H9 (cell line): Measurements from ENCODE around the gene ADAMTS8. TPM values are rescaled to one million over a fixed set of nuclear protein-coding genes. Genes with fewer than 3 reads are reported as not detected.

Experiments used
- DNase-seq: peaks from one replicate; pipeline ENCODE4 v3.0.0-alpha.2; 2017
- H2AFZ ChIP-seq: one replicate; pipeline ENCODE4 v1.6.1; 2013; ENCODE audit warnings: mild to moderate bottlenecking, low read length, control low read depth, moderate library complexity
- H2AK5ac ChIP-seq: 2 replicates; pipeline ENCODE4 v1.6.1; 2013; ENCODE audit warnings: low read length, control low read depth, mixed read lengths; ENCODE audit not compliant: insufficient read length
- H2BK120ac ChIP-seq: one replicate; pipeline ENCODE4 v1.6.1; 2013; ENCODE audit warnings: low read depth, mild to moderate bottlenecking, low read length, control low read depth, inconsistent platforms; ENCODE audit not compliant: poor library complexity, severe bottlenecking
- H2BK12ac ChIP-seq: 2 replicates; pipeline ENCODE4 v1.6.1; 2013; ENCODE audit warnings: low read length, control low read depth, mixed read lengths, low read depth; ENCODE audit not compliant: insufficient read length
- H2BK15ac ChIP-seq: 2 replicates; pipeline ENCODE4 v1.6.1; 2013; ENCODE audit warnings: low read depth, low read length, control low read depth
- H2BK20ac ChIP-seq: one replicate; pipeline ENCODE4 v1.6.1; 2013; ENCODE audit warnings: low read depth, mild to moderate bottlenecking, low read length, control low read depth, inconsistent platforms; ENCODE audit not compliant: poor library complexity, severe bottlenecking
- H2BK5ac ChIP-seq: 2 replicates; pipeline ENCODE4 v1.6.1; 2013; ENCODE audit warnings: low read length, control low read depth, mixed read lengths; ENCODE audit not compliant: insufficient read length
- H3K14ac ChIP-seq: 2 replicates; pipeline ENCODE4 v1.6.1; 2013; ENCODE audit warnings: low read length, control low read depth; ENCODE audit not compliant: insufficient read depth
- H3K18ac ChIP-seq: 2 replicates; pipeline ENCODE4 v1.6.1; 2013; ENCODE audit warnings: low read depth, mild to moderate bottlenecking, mixed read lengths, low read length, control low read depth; ENCODE audit not compliant: insufficient read length
- H3K23ac ChIP-seq: 2 replicates; pipeline ENCODE4 v1.6.1; 2013; ENCODE audit warnings: low read length, control low read depth, mixed read lengths, low read depth; ENCODE audit not compliant: insufficient read length
- H3K23me2 ChIP-seq: 2 replicates; pipeline ENCODE4 v1.6.1; 2013; ENCODE audit warnings: low read depth, mild to moderate bottlenecking, mixed read lengths, low read length, control low read depth; ENCODE audit not compliant: insufficient read length, poor library complexity, severe bottlenecking
- H3K27ac ChIP-seq: 2 replicates; pipeline ENCODE4 v1.5.1; 2013; ENCODE audit warnings: low read length, control low read depth, mixed read lengths, low read depth; ENCODE audit not compliant: insufficient read length
- H3K27me3 ChIP-seq: 2 replicates; pipeline ENCODE4 v1.6.1; 2013; ENCODE audit warnings: low read length, control low read depth, inconsistent platforms; ENCODE audit not compliant: insufficient read depth
- H3K4ac ChIP-seq: 2 replicates; pipeline ENCODE4 v1.6.1; 2013; ENCODE audit warnings: low read depth, mild to moderate bottlenecking, control low read depth, inconsistent platforms, low read length, moderate library complexity
- H3K4me1 ChIP-seq: 2 replicates; pipeline ENCODE4 v1.6.1; 2013; ENCODE audit warnings: low read length, control low read depth, inconsistent platforms; ENCODE audit not compliant: insufficient read depth
- H3K4me2 ChIP-seq: 2 replicates; pipeline ENCODE4 v1.6.1; 2013; ENCODE audit warnings: low read length, control low read depth, mixed read lengths; ENCODE audit not compliant: insufficient read length, insufficient read depth
- H3K56ac ChIP-seq: 2 replicates; pipeline ENCODE4 v1.6.1; 2013; ENCODE audit warnings: low read depth, mild to moderate bottlenecking, mixed read lengths, low read length, control low read depth; ENCODE audit not compliant: insufficient read length
- H3K79me1 ChIP-seq: 2 replicates; pipeline ENCODE4 v1.6.1; 2013; ENCODE audit warnings: low read depth, mild to moderate bottlenecking, moderate library complexity, low read length, control low read depth, inconsistent platforms; ENCODE audit not compliant: insufficient read depth, poor library complexity, severe bottlenecking
- H3K79me2 ChIP-seq: 2 replicates; pipeline ENCODE4 v1.6.1; 2013; ENCODE audit warnings: low read length, control low read depth, inconsistent platforms; ENCODE audit not compliant: insufficient read depth
- H3K9ac ChIP-seq: 2 replicates; pipeline ENCODE4 v1.6.1; 2013; ENCODE audit warnings: low read length, control low read depth, mixed read lengths; ENCODE audit not compliant: insufficient read length; ENCODE audit errors: extremely low read depth
- H3K9me3 ChIP-seq: one replicate; pipeline ENCODE4 v1.6.1; 2013; ENCODE audit warnings: low read depth, low read length, inconsistent platforms; ENCODE audit not compliant: control insufficient read depth
- H3T11ph ChIP-seq: one replicate; pipeline ENCODE4 v1.6.1; 2013; ENCODE audit warnings: mild to moderate bottlenecking, low read length, control low read depth, inconsistent platforms
- H4K20me1 ChIP-seq: one replicate; pipeline ENCODE4 v1.6.1; 2013; ENCODE audit not compliant: control insufficient read depth, insufficient read length, insufficient read depth
- H4K5ac ChIP-seq: 2 replicates; pipeline ENCODE4 v1.6.1; 2013; ENCODE audit warnings: low read depth, mild to moderate bottlenecking, mixed read lengths, low read length, control low read depth; ENCODE audit not compliant: insufficient read length
- H4K8ac ChIP-seq: replicated peaks from 2 replicates; pipeline ENCODE4 v1.6.1; 2013; ENCODE audit warnings: low read length, control low read depth, mixed read lengths, low read depth; ENCODE audit not compliant: insufficient read length
- H4K91ac ChIP-seq: 2 replicates; pipeline ENCODE4 v1.6.1; 2013; ENCODE audit warnings: low read depth, mild to moderate bottlenecking, moderate library complexity, mixed read lengths, low read length, control low read depth; ENCODE audit not compliant: insufficient read length
- H3K27ac Mint-ChIP-seq, 3 experiments: 2 replicates in 2 of 3; 3 replicates in 1 of 3; pipeline ENCODE4 v1.8.0; 2020 to 2021; ENCODE audit warnings: mixed read lengths in 3 of 3, mild to moderate bottlenecking in 1 of 3, moderate library complexity in 1 of 3
- H3K27me3 Mint-ChIP-seq: 2 replicates; pipeline ENCODE4 v1.8.0; 2021; ENCODE audit warnings: low read depth, mild to moderate bottlenecking, moderate library complexity, mixed read lengths
- H3K36me3 Mint-ChIP-seq, 3 experiments: 2 replicates in 2 of 3; 3 replicates in 1 of 3; pipeline ENCODE4 v1.8.0; 2020 to 2021; ENCODE audit warnings: low read depth in 3 of 3, mixed read lengths in 3 of 3; ENCODE audit not compliant: insufficient read depth in 1 of 3
- H3K4me1 Mint-ChIP-seq, 2 experiments: 2 replicates each; pipeline ENCODE4 v1.8.0; 2020; ENCODE audit warnings: mixed read lengths in 2 of 2
- H3K4me3 Mint-ChIP-seq, 2 experiments: 2 replicates in 1 of 2; 3 replicates in 1 of 2; pipeline ENCODE4 v1.8.0; 2020 to 2021; ENCODE audit warnings: mild to moderate bottlenecking in 2 of 2, mixed read lengths in 2 of 2, moderate library complexity in 1 of 2
- H3K9me3 Mint-ChIP-seq, 2 experiments: 2 replicates in 1 of 2; 3 replicates in 1 of 2; pipeline ENCODE4 v1.8.0; 2020; ENCODE audit warnings: mild to moderate bottlenecking in 2 of 2, mixed read lengths in 2 of 2, moderate library complexity in 1 of 2
- total RNA-seq: library from RNA; stranded (reverse); gene quantifications from 2 replicates; pipeline ENCODE4 v1.2.1, GENCODE V29; 2021
- TF ChIP-seq, protein P1 (sequence below): fragments of 200-600 bp; sonication (generic); conservative IDR thresholded peaks from 3 replicates; pipeline ENCODE4 v1.8.0; 2021; ENCODE audit warnings: antibody characterized with exemption, mild to moderate bottlenecking

The ADAMTS8 gene
- total RNA-seq, 1 experiment from 2014 or later = 5.0 TPM

DNA sequence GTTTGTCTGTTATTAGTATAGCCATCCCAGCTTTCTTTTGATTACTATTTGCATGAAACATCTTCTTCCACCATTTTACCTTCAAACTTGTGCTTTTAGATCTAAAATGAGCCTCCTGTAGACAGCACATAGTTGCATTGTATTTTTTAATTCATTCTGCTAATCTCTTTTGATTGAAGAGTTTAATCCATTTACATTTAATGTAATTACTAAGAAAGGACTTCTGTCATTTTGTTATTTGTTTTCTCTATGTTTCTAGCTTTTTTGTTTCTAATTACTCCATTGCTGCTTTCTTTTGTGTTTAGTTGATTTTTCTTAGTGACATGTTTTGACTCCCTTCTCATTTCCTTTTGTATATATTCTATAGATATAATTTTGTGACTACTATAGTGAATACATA lies 70.0 kb downstream of the ADAMTS8 start:
- no peaks in the 10 kb centered on the region for H4K20me1 ChIP-seq
- H3K18ac ChIP-seq = no peak overlapping the region
- Mint-ChIP-seq H3K27ac (no peak overlapping the region), H3K36me3 (peaks cover 12 to 44% (median 13%) of the 10 kb centered on the region in 3 experiments), H3K9me3 (peaks cover 37 to 48% of the 10 kb centered on the region in 2 experiments), H3K4me3 (no peak overlapping the region), H3K4me1 (no peaks in the 10 kb centered on the region), H3K27me3 (no peaks in the 10 kb centered on the region; the same call in 1 of the 2 replicates)
- no peak overlapping the region for H4K8ac ChIP-seq
- H3K23me2 ChIP-seq = no peaks in the 10 kb centered on the region
- H3K56ac ChIP-seq = no peak overlapping the region
- H4K5ac ChIP-seq = no peak overlapping the region
- no peaks in the 10 kb centered on the region for H3K79me2 ChIP-seq
- TF ChIP-seq, protein P1, sequence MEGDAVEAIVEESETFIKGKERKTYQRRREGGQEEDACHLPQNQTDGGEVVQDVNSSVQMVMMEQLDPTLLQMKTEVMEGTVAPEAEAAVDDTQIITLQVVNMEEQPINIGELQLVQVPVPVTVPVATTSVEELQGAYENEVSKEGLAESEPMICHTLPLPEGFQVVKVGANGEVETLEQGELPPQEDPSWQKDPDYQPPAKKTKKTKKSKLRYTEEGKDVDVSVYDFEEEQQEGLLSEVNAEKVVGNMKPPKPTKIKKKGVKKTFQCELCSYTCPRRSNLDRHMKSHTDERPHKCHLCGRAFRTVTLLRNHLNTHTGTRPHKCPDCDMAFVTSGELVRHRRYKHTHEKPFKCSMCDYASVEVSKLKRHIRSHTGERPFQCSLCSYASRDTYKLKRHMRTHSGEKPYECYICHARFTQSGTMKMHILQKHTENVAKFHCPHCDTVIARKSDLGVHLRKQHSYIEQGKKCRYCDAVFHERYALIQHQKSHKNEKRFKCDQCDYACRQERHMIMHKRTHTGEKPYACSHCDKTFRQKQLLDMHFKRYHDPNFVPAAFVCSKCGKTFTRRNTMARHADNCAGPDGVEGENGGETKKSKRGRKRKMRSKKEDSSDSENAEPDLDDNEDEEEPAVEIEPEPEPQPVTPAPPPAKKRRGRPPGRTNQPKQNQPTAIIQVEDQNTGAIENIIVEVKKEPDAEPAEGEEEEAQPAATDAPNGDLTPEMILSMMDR = no peak
- no peak overlapping the region for H3K14ac ChIP-seq
- H2BK12ac ChIP-seq = no peak overlapping the region
- H3K9ac ChIP-seq = no peak overlapping the region
- H3K27me3 ChIP-seq = no peaks in the 10 kb centered on the region
- no peak overlapping the region for H2BK20ac ChIP-seq
- H2AFZ ChIP-seq = no peak overlapping the region
- no peak overlapping the region for H3K27ac ChIP-seq
- no peak overlapping the region for H3K4me2 ChIP-seq
- no peak overlapping the region for H2BK15ac ChIP-seq
- no peak overlapping the region for H3K23ac ChIP-seq
- no peaks in the 10 kb centered on the region for H3K79me1 ChIP-seq
- H3K9me3 ChIP-seq = no peaks in the 10 kb centered on the region
- H2BK120ac ChIP-seq = no peak overlapping the region
- H2BK5ac ChIP-seq = no peak overlapping the region
- H3T11ph ChIP-seq = no peak overlapping the region
- H3K4ac ChIP-seq = no peak overlapping the region
- no peak overlapping the region for H4K91ac ChIP-seq
- H2AK5ac ChIP-seq = no peak overlapping the region
- no peak for DNase-seq
- no peaks in the 10 kb centered on the region for H3K4me1 ChIP-seq

Other genes starting within 250 kb of the ADAMTS8 start
- 67.7 and 68.3 TPM in 2 replicates for gene ZBTB44, start 113.7 kb downstream of the ADAMTS8 start, total RNA-seq
- gene ADAMTS15, start 20.0 kb upstream of the ADAMTS8 start, total RNA-seq = 1.3 and 1.5 TPM in 2 replicates